Coronary artery (tissue), 2 donors: ENCODE measurements around the gene CCDC69.

Experiments used
- DNase-seq: peaks from one replicate; pipeline ENCODE4 v3.0.0-alpha.2; 2017; ENCODE audit warnings: low spot score
- H3K27ac ChIP-seq, 2 donors: fragments of 200-600 bp; sonication (generic); one replicate each; pipeline ENCODE4 v1.5.1; 2016 to 2019
- H3K4me3 ChIP-seq: fragments of 200-600 bp; sonication (generic); 2 replicates; pipeline ENCODE4 v1.5.1; 2016; ENCODE audit warnings: mild to moderate bottlenecking, moderate library complexity
- CTCF ChIP-seq: fragments of 200-600 bp; sonication (generic); IDR thresholded peaks from one replicate; pipeline ENCODE4 v1.5.1; 2019; ENCODE audit warnings: antibody characterized with exemption

Gene CCDC69

GRCh38 chr5:151253605-151253950, 29.7 kb upstream of the CCDC69 start:
- Histone ChIP-seq H3K27ac (peak overlapping the region in 1 of 2 donors; percentile 86), H3K4me3 (peak overlapping the region; percentile 85)
- DNase-seq = no peak
- no peak for TF ChIP-seq CTCF

- no peak for TF ChIP-seq CTCF
- Histone ChIP-seq H3K27ac (peak within 1 kb of the TSS; percentile 59 to 86), H3K4me3 (peak within 1 kb of the TSS; percentile 85)
- DNase-seq = peak; percentile 100
These were observed 29.1 kb upstream of the CCDC69 start, which contains the start of gene GM2A for GRCh38 chr5:151252762-151253604. GM2A (plus strand) TSS chr5:151253185; CDS start chr5:151253217, 32 bp downstream.

DNA sequence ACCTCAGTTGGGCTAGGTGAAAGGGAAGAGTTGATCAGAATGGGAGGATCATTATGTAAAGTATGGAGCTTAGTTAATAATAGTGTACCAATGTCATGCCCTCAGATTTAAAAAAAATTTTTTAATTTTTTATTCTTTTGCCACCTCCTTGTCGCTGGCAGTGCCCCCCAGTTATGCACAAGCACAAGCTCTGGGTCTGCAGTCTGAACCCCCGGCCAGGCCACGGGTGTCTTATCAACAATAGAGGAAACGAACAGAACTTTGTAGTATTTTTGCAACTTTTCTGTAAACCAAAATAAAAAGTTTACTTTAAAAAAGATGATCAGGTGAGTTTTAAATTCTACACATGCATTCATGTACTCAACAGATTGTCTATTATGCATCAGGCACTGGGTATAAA, 27.7 kb upstream of the CCDC69 start:
- H3K27ac ChIP-seq = no peak overlapping the region
- H3K4me3 ChIP-seq = no peak overlapping the region
- TF ChIP-seq CTCF = no peak
- no peak for DNase-seq

GRCh38 chr5:151251001-151251551, 27.2 kb upstream of the CCDC69 start:
- no peak overlapping the region for H3K27ac ChIP-seq
- H3K4me3 ChIP-seq = no peak overlapping the region
- no peak for DNase-seq
- TF ChIP-seq CTCF = no peak

- TF ChIP-seq CTCF = no peak
- no peak overlapping the region for H3K27ac ChIP-seq
- no peak overlapping the region for H3K4me3 ChIP-seq
- no peak for DNase-seq
These were observed 26.6 kb upstream of the CCDC69 start for GRCh38 chr5:151250346-151251000.

GRCh38 chr5:151249281-151249680, 25.4 kb upstream of the CCDC69 start:
- DNase-seq = no peak
- Histone ChIP-seq H3K27ac (no peak overlapping the region), H3K4me3 (no peak overlapping the region)
- no peak for TF ChIP-seq CTCF
